Ectodermal cell (in vitro differentiated cells): Measurements from ENCODE around the gene ATP6V1C2. TPM values are rescaled to one million over a fixed set of nuclear protein-coding genes. Genes with fewer than 3 reads are reported as not detected.

Source experiments
- H3K27ac ChIP-seq: 2 replicates; pipeline ENCODE4 v1.7.0; 2013; ENCODE audit warnings: mild to moderate bottlenecking, low read depth, low read length; ENCODE audit not compliant: insufficient read depth, poor library complexity, severe bottlenecking
- H3K27me3 ChIP-seq: 2 replicates; pipeline ENCODE4 v1.7.0; 2013; ENCODE audit warnings: mild to moderate bottlenecking, low read length; ENCODE audit not compliant: insufficient read depth, control insufficient read depth, poor library complexity, severe bottlenecking
- H3K36me3 ChIP-seq: one replicate; pipeline ENCODE4 v1.7.0; 2013; ENCODE audit warnings: low read length; ENCODE audit not compliant: control insufficient read depth, insufficient read depth
- H3K4me1 ChIP-seq: one replicate; pipeline ENCODE4 v1.7.0; 2013; ENCODE audit warnings: low read length; ENCODE audit not compliant: control insufficient read depth, insufficient read depth
- H3K4me3 ChIP-seq: 2 replicates; pipeline ENCODE4 v1.7.0; 2013; ENCODE audit warnings: low read depth, low read length, control low read depth; ENCODE audit not compliant: insufficient read depth
- H3K9me3 ChIP-seq: 2 replicates; pipeline ENCODE4 v1.7.0; 2013; ENCODE audit warnings: mild to moderate bottlenecking, low read length, moderate library complexity; ENCODE audit not compliant: control insufficient read depth
- WGBS, 2 experiments: methylation state at CpG; one replicate each; pipeline ENCODE4 v1.1.7; 2013; ENCODE audit warnings: missing lambda C conversion rate in 2 of 2; 5-methylcytosine and 5-hydroxymethylcytosine counted together
- polyA plus RNA-seq, 4 experiments: library from polyadenylated mRNA; stranded (reverse); fragments of 50-300 nt; gene quantifications; one replicate each; pipeline ENCODE4 v1.2.3, GENCODE V29; 2013

ATP6V1C2 gene
- polyA plus RNA-seq (2013, experiment 1 of 4), result 0.59 TPM
- 0.64 TPM for polyA plus RNA-seq (2013, experiment 2 of 4)
- 0.75 TPM for polyA plus RNA-seq (2013, experiment 3 of 4)
- polyA plus RNA-seq (2013, experiment 4 of 4), result 0.57 TPM

- WGBS, 2 experiments, result 1% methylated on average over 99 of the region's 99 CpGs
- H3K4me3 ChIP-seq, result peak within 1 kb of the TSS; percentile 37
- H3K36me3 ChIP-seq, result no peaks in the 10 kb centered on the region
- peaks cover 4% of the 10 kb centered on the region for H3K4me1 ChIP-seq
- H3K27me3 ChIP-seq, result peaks cover 96% of the 10 kb centered on the region
- H3K27ac ChIP-seq, result no peak within 1 kb of the TSS
- no peaks in the 10 kb centered on the region for H3K9me3 ChIP-seq
These were observed at the start of gene ATP6V1C2 for GRCh38 chr2:10721396-10722251. Gene ATP6V1C2, plus strand, starts transcription at chr2:10721630. Its CDS starts 1,220 bp downstream, at chr2:10722850.

GRCh38 chr2:10675131-10675530, 46.3 kb upstream of the ATP6V1C2 start:
- Histone ChIP-seq H3K27ac (no peak overlapping the region), H3K9me3 (no peaks in the 10 kb centered on the region), H3K4me3 (no peak overlapping the region), H3K36me3 (peaks cover 5% of the 10 kb centered on the region), H3K27me3 (no peaks in the 10 kb centered on the region), H3K4me1 (no peaks in the 10 kb centered on the region)
- 86 to 93% methylated on average over 1 of the region's 1 CpG for WGBS, 2 experiments

GRCh38 chr2:10678225-10678624, 43.2 kb upstream of the ATP6V1C2 start:
- H3K36me3 ChIP-seq, result peaks cover 5% of the 10 kb centered on the region
- H3K27me3 ChIP-seq, result no peaks in the 10 kb centered on the region
- no peak overlapping the region for H3K27ac ChIP-seq
- H3K4me3 ChIP-seq, result no peak overlapping the region
- no peaks in the 10 kb centered on the region for H3K9me3 ChIP-seq
- WGBS, 2 experiments, result 95 to 96% methylated on average over 1 of the region's 1 CpG
- H3K4me1 ChIP-seq, result no peaks in the 10 kb centered on the region

GRCh38 chr2:10680214-10680613, 41.2 kb upstream of the ATP6V1C2 start:
- no peaks in the 10 kb centered on the region for H3K4me1 ChIP-seq

GRCh38 chr2:10680957-10681356, 40.5 kb upstream of the ATP6V1C2 start:
- Histone ChIP-seq H3K36me3 (peaks cover 10% of the 10 kb centered on the region), H3K4me1 (no peaks in the 10 kb centered on the region), H3K27ac (no peak overlapping the region), H3K27me3 (no peaks in the 10 kb centered on the region), H3K9me3 (no peaks in the 10 kb centered on the region), H3K4me3 (no peak overlapping the region)
- 84 to 100% methylated on average over 2 of the region's 2 CpGs for WGBS, 2 experiments

More at GRCh38 chr2:10680214-10680613, 41.2 kb upstream of the ATP6V1C2 start:
- Histone ChIP-seq H3K27me3 (no peaks in the 10 kb centered on the region), H3K27ac (no peak overlapping the region), H3K4me3 (no peak overlapping the region), H3K36me3 (peaks cover 10% of the 10 kb centered on the region), H3K9me3 (no peaks in the 10 kb centered on the region)
- 83 to 100% methylated on average over 1 of the region's 1 CpG for WGBS, 2 experiments

GRCh38 chr2:10686176-10686730, 35.2 kb upstream of the ATP6V1C2 start:
- WGBS, 2 experiments, result 91 to 96% methylated on average over 5 of the region's 5 CpGs

GRCh38 chr2:10688921-10689807, 32.3 kb upstream of the ATP6V1C2 start:
- peak overlapping the region; percentile 96 for H3K4me3 ChIP-seq
- H3K27me3 ChIP-seq, result no peaks in the 10 kb centered on the region
- no peaks in the 10 kb centered on the region for H3K36me3 ChIP-seq
- no peaks in the 10 kb centered on the region for H3K9me3 ChIP-seq
- H3K4me1 ChIP-seq, result peaks cover 10% of the 10 kb centered on the region
- WGBS, 2 experiments, result 9 to 10% methylated on average over 27 of the region's 27 CpGs
- H3K27ac ChIP-seq, result peak overlapping the region; percentile 40

More at GRCh38 chr2:10686176-10686730, 35.2 kb upstream of the ATP6V1C2 start:
- Histone ChIP-seq H3K27ac (no peak overlapping the region), H3K4me3 (no peak overlapping the region), H3K27me3 (no peaks in the 10 kb centered on the region), H3K9me3 (no peaks in the 10 kb centered on the region), H3K36me3 (peaks cover 8% of the 10 kb centered on the region), H3K4me1 (peaks cover 10% of the 10 kb centered on the region)

GRCh38 chr2:10691521-10691920, 29.9 kb upstream of the ATP6V1C2 start:
- 93 to 94% methylated on average over 6 of the region's 6 CpGs for WGBS, 2 experiments
- no peaks in the 10 kb centered on the region for H3K27me3 ChIP-seq
- no peak overlapping the region for H3K4me3 ChIP-seq
- no peak overlapping the region for H3K27ac ChIP-seq
- H3K9me3 ChIP-seq, result no peaks in the 10 kb centered on the region
- peaks cover 10% of the 10 kb centered on the region for H3K4me1 ChIP-seq
- no peaks in the 10 kb centered on the region for H3K36me3 ChIP-seq

- no peaks in the 10 kb centered on the region for H3K36me3 ChIP-seq
These were observed 21.2 kb upstream of the ATP6V1C2 start for GRCh38 chr2:10700078-10700803.

More at GRCh38 chr2:10700078-10700803, 21.2 kb upstream of the ATP6V1C2 start:
- Histone ChIP-seq H3K9me3 (no peaks in the 10 kb centered on the region), H3K4me1 (no peaks in the 10 kb centered on the region), H3K27me3 (no peaks in the 10 kb centered on the region), H3K4me3 (no peak overlapping the region), H3K27ac (no peak overlapping the region)
- WGBS, 2 experiments, result 94 to 95% methylated on average over 4 of the region's 4 CpGs
